ENCODE results near the gene SLC19A3. TPM values are rescaled to one million over a fixed set of nuclear protein-coding genes. Genes with fewer than 3 reads are reported as not detected.

The SLC19A3 gene
- 2.4 to 3.5 TPM (median 2.6 TPM) in 5 replicates for total RNA-seq (2022; extraction: Qiagen RNA extraction)

GRCh38 chr2:227717687-227718567 lies at the start of gene SLC19A3:
Gene SLC19A3, minus strand, starts transcription at chr2:227718028. Its CDS starts 15,710 bp downstream, at chr2:227702318.

DNA sequence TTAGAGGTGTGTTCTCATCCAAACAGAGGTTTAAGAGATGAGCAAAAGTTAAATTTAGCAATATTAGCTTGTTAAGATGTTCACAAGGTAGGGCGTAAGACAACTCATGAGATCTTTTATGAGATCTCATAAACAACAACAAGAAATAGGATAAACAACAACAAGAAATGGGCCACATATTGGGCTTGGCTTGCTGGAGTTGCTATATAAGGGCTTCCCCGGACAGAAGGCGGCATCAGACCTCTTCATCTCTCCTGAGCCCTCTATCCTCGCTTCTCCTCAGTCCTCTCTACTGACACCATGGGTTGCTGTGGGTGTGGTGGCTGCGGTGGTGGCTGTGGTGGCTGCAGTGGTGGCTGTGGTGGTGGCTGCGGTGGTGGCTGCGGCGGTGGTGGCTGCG lies 27.8 kb upstream of the SLC19A3 start, which contains the start of gene SCYGR8:
Gene SCYGR8 (plus strand): TSS at position 301 of the 400 bp plus-strand sequence. CDS start 0 bp downstream, at position 301.

DNA sequence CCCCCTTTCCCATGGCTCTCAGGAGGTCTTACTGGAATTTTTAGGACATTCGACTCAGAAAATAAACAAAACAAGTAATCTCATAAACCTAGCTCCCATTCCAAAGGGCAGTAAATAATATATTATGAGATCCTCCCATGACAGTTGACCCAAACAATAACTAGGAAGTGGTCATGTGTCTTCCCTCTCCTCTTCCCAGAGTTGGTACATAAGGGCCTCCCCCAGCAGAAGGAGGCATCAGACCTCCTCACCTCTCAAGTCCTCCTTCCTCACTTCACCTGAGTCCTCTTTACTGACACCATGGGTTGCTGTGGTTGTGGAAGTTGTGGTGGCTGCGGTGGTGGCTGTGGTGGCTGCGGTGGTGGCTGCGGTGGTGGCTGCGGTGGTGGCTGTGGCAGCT lies 10.2 kb upstream of the SLC19A3 start, which contains the start of gene SCYGR7:
Gene SCYGR7 (plus strand): TSS at position 301 of the 400 bp plus-strand sequence. CDS start 0 bp downstream, at position 301.

GRCh38 chr2:227724394-227725039 lies 6.7 kb upstream of the SLC19A3 start, which contains the start of gene SCYGR6:
Gene SCYGR6, minus strand, starts transcription at chr2:227724757. Its CDS starts 0 bp downstream, at chr2:227724757.

GRCh38 chr2:227666631-227667170 lies 51.1 kb downstream of the SLC19A3 start, which contains the start of gene SCYGR5:
Gene SCYGR5, plus strand, starts transcription at chr2:227666804. Its CDS starts 0 bp downstream, at chr2:227666804.

Other genes with a start within 250 kb of the SLC19A3 start
- 106 to 132 TPM (median 120 TPM) in 5 replicates for gene AGFG1, start 245.9 kb downstream of the SLC19A3 start, total RNA-seq (2022; extraction: Qiagen RNA extraction)
- not detected in 5 replicates for gene SCYGR2, start 119.1 kb downstream of the SLC19A3 start, total RNA-seq (2022; extraction: Qiagen RNA extraction)
- gene SCYGR3, start 103.2 kb downstream of the SLC19A3 start, total RNA-seq (2022; extraction: Qiagen RNA extraction): not detected in 5 replicates
- not detected in 5 replicates for gene SCYGR4, start 100.5 kb downstream of the SLC19A3 start, total RNA-seq (2022; extraction: Qiagen RNA extraction)
- gene SCYGR5, start 51.2 kb downstream of the SLC19A3 start, total RNA-seq (2022; extraction: Qiagen RNA extraction): not detected in 5 replicates
- gene SCYGR6, start 6.7 kb upstream of the SLC19A3 start, total RNA-seq (2022; extraction: Qiagen RNA extraction): not detected in 5 replicates
- not detected in 5 replicates for gene SCYGR7, start 10.3 kb upstream of the SLC19A3 start, total RNA-seq (2022; extraction: Qiagen RNA extraction)
- not detected in 5 replicates for gene SCYGR8, start 27.9 kb upstream of the SLC19A3 start, total RNA-seq (2022; extraction: Qiagen RNA extraction)
- gene CCL20, start 95.8 kb upstream of the SLC19A3 start, total RNA-seq (2022; extraction: Qiagen RNA extraction): 2.7 to 7.7 TPM (median 5.4 TPM) in 5 replicates
- gene DAW1, start 153.6 kb upstream of the SLC19A3 start, total RNA-seq (2022; extraction: Qiagen RNA extraction): 2.0 to 3.6 TPM (median 2.9 TPM) in 5 replicates